B cell (primary cell): Measurements from ENCODE around the gene ARHGAP32. TPM values are rescaled to one million over a fixed set of nuclear protein-coding genes. Genes with fewer than 3 reads are reported as not detected.

ENCODE experiments used
- ATAC-seq: fragments of 200-7000 bp; cut with Tn5 transposase; one replicate; pipeline ENCODE4 v1.10.0; 2021; ENCODE audit warnings: low read depth, mild to moderate bottlenecking, moderate number of reproducible peaks, moderate library complexity
- CTCF ChIA-PET: fragments of 350-600 bp; sonication (Branson Sonifier 250); formaldehyde crosslinking; loops from one replicate; lab custom pipeline; 2021; ENCODE audit warnings: antibody characterized with exemption, inconsistent platforms; lab: Charles Lee
- POLR2A ChIA-PET: fragments of 350-600 bp; sonication (Branson Sonifier 250); formaldehyde crosslinking; loops from one replicate; lab custom pipeline; 2021; ENCODE audit warnings: antibody characterized with exemption; lab: Charles Lee
- DNase-seq: peaks from one replicate; pipeline ENCODE4 v3.0.0; 2013
- H2AFZ ChIP-seq: 2 replicates; pipeline ENCODE4 v1.6.1; 2012; ENCODE audit warnings: mild to moderate bottlenecking, low read depth, low read length; ENCODE audit not compliant: insufficient read depth, poor library complexity, severe bottlenecking
- H3K27ac ChIP-seq, 2 donors: 1 replicate in 1 of 2; 2 replicates in 1 of 2; pipeline ENCODE4 v1.5.1; 2012 to 2013; ENCODE audit warnings: low read length in 2 of 2, mild to moderate bottlenecking in 2 of 2, moderate library complexity in 1 of 2
- H3K27me3 ChIP-seq, 4 experiments: fragments of 200-600 bp in 1 of 4; sonication (generic) in 1 of 4; replicated peaks in 1 of 4; 1 replicate in 2 of 4; 2 replicates in 2 of 4; pipeline versions ENCODE4 v1.6.1 to v1.7.0; 2013 to 2016; ENCODE audit warnings: low read length in 3 of 4, mild to moderate bottlenecking in 2 of 4, mixed read lengths in 1 of 4, moderate library complexity in 1 of 4; ENCODE audit not compliant: insufficient read depth in 4 of 4, control insufficient read depth in 3 of 4; ENCODE audit errors: control extremely low read depth in 1 of 4
- H3K36me3 ChIP-seq, 2 experiments: replicated peaks in 1 of 2; 1 replicate in 1 of 2; 2 replicates in 1 of 2; pipeline versions ENCODE4 v1.6.1 to v1.7.1; 2013; ENCODE audit warnings: low read length in 1 of 2; ENCODE audit not compliant: insufficient read depth in 2 of 2, control insufficient read depth in 1 of 2; ENCODE audit errors: control extremely low read depth in 1 of 2, extremely low read depth in 1 of 2
- H3K4me1 ChIP-seq, 2 donors: fragments of 200-600 bp in 1 of 2; sonication (generic) in 1 of 2; 1 replicate in 1 of 2; 2 replicates in 1 of 2; pipeline versions ENCODE4 v1.5.1 to v1.6.1; 2013 to 2017; ENCODE audit warnings: low read length in 2 of 2; ENCODE audit not compliant: control insufficient read depth in 2 of 2, insufficient read depth in 2 of 2
- H3K4me2 ChIP-seq: replicated peaks from 2 replicates; pipeline ENCODE3; 2012; ENCODE audit warnings: mild to moderate bottlenecking, low read depth, low read length; ENCODE audit not compliant: poor library complexity, severe bottlenecking
- H3K4me3 ChIP-seq, 5 experiments: fragments of 200-600 bp in 1 of 5; sonication (generic) in 1 of 5; 1 replicate in 3 of 5; 2 replicates in 2 of 5; pipeline versions ENCODE4 v1.5.1 to v1.7.0; 2011 to 2016; ENCODE audit warnings: low read length in 4 of 5, mild to moderate bottlenecking in 4 of 5, low read depth in 2 of 5, control low read depth in 1 of 5, moderate library complexity in 1 of 5; ENCODE audit not compliant: insufficient read depth in 1 of 5; ENCODE audit errors: control extremely low read depth in 1 of 5, extremely low read depth in 1 of 5
- H3K79me2 ChIP-seq: fragments of 200-600 bp; sonication (generic); one replicate; pipeline ENCODE4 v1.6.0; 2016; ENCODE audit warnings: low read length; ENCODE audit not compliant: control insufficient read depth, insufficient read depth
- H3K9ac ChIP-seq: fragments of 200-600 bp; sonication (generic); 2 replicates; pipeline ENCODE4 v1.6.1; 2017; ENCODE audit warnings: mild to moderate bottlenecking, low read length, moderate library complexity
- H3K9me3 ChIP-seq, 3 donors: one replicate each; pipeline versions ENCODE4 v1.6.1 to v1.7.1; 2013; ENCODE audit warnings: low read length in 2 of 3; ENCODE audit not compliant: control insufficient read depth in 2 of 3, insufficient read depth in 1 of 3; ENCODE audit errors: control extremely low read depth in 1 of 3
- H4K20me1 ChIP-seq: 2 replicates; pipeline ENCODE4 v1.6.0; 2012; ENCODE audit warnings: mild to moderate bottlenecking, low read length; ENCODE audit not compliant: insufficient read depth, control insufficient read depth, poor library complexity, severe bottlenecking
- H3K27ac Mint-ChIP-seq: one replicate; pipeline ENCODE4 v1.8.0; 2021; ENCODE audit warnings: mixed read lengths
- H3K27me3 Mint-ChIP-seq: one replicate; pipeline ENCODE4 v1.8.0; 2021; ENCODE audit warnings: mixed read lengths
- H3K4me1 Mint-ChIP-seq: one replicate; pipeline ENCODE4 v1.8.0; 2021; ENCODE audit warnings: mixed read lengths
- H3K4me3 Mint-ChIP-seq: one replicate; pipeline ENCODE4 v1.8.0; 2021; ENCODE audit warnings: mixed read lengths
- H3K9me3 Mint-ChIP-seq: one replicate; pipeline ENCODE4 v1.8.0; 2022; ENCODE audit warnings: mixed read lengths; ENCODE audit not compliant: insufficient read depth
- EZH2 ChIP-seq: IDR thresholded peaks from 2 replicates; pipeline ENCODE4 v1.6.1; 2012; ENCODE audit warnings: borderline replicate concordance, low read depth, mild to moderate bottlenecking, moderate library complexity, low read length; ENCODE audit not compliant: insufficient read depth, poor library complexity, severe bottlenecking
- WGBS: methylation state at CpG from one replicate; pipeline ENCODE4 v1.1.5; 2013; ENCODE audit warnings: missing lambda C conversion rate; ENCODE audit not compliant: insufficient coverage; 5-methylcytosine and 5-hydroxymethylcytosine counted together
- intact Hi-C: fragments of 100-400 bp; cut with micrococcal nuclease; formaldehyde crosslinking; loops from one replicate; pipeline ENCODE4 v1.10.0; 2022
- polyA plus RNA-seq: library from polyadenylated mRNA; depleted of rRNA; stranded (reverse); fragments of >200 nt; gene quantifications from 2 replicates; pipeline ENCODE4 v1.2.3, GENCODE V29; 2012
- total RNA-seq, 2 donors: library from RNA; stranded (reverse); fragments of 120-200 nt in 1 of 2; gene quantifications; 1 replicate in 1 of 2; 2 replicates in 1 of 2; pipeline versions ENCODE4 v1.2.3 to v1.2.4, GENCODE V29; 2013 to 2022
- TF ChIP-seq, protein P1 (sequence below): fragments of 200-600 bp; IDR thresholded peaks from one replicate; pipeline ENCODE4 v1.8.0; 2022; ENCODE audit warnings: antibody characterized with exemption, mild to moderate bottlenecking

The ARHGAP32 gene
- total and polyA plus RNA-seq, 2 donors (not counting 1 experiment from before 2014, with no cell fraction given): 4.4 to 10.6 TPM

GRCh38 chr11:128955636-128956035 lies 236.5 kb downstream of the ARHGAP32 start:
- H3K9ac ChIP-seq: no peak overlapping the region
- DNase-seq (no peak), ATAC-seq (no peak)
- TF ChIP-seq, protein P1, sequence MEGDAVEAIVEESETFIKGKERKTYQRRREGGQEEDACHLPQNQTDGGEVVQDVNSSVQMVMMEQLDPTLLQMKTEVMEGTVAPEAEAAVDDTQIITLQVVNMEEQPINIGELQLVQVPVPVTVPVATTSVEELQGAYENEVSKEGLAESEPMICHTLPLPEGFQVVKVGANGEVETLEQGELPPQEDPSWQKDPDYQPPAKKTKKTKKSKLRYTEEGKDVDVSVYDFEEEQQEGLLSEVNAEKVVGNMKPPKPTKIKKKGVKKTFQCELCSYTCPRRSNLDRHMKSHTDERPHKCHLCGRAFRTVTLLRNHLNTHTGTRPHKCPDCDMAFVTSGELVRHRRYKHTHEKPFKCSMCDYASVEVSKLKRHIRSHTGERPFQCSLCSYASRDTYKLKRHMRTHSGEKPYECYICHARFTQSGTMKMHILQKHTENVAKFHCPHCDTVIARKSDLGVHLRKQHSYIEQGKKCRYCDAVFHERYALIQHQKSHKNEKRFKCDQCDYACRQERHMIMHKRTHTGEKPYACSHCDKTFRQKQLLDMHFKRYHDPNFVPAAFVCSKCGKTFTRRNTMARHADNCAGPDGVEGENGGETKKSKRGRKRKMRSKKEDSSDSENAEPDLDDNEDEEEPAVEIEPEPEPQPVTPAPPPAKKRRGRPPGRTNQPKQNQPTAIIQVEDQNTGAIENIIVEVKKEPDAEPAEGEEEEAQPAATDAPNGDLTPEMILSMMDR: no peak
- TF ChIP-seq EZH2: no peak
- 78% methylated on average over 1 of the region's 3 CpGs for WGBS
- no peak overlapping the region for H3K27ac ChIP-seq
- H3K36me3 ChIP-seq: no peaks in the 10 kb centered on the region
- H3K4me3 ChIP-seq: no peak overlapping the region
- no peak overlapping the region for H3K4me2 ChIP-seq
- H3K9me3 Mint-ChIP-seq: no peaks in the 10 kb centered on the region
- peaks cover 0 to 13% (median 1%) of the 10 kb centered on the region in 4 experiments for H3K27me3 ChIP-seq
- H3K79me2 ChIP-seq: no peaks in the 10 kb centered on the region
- H3K27ac Mint-ChIP-seq: no peak overlapping the region
- peaks cover 27% of the 10 kb centered on the region for H3K27me3 Mint-ChIP-seq
- H4K20me1 ChIP-seq: no peaks in the 10 kb centered on the region
- H3K4me1 ChIP-seq: peaks cover 0 to 4% of the 10 kb centered on the region in 2 donors
- no peak overlapping the region for H2AFZ ChIP-seq
- no peak overlapping the region for H3K4me3 Mint-ChIP-seq
- intact Hi-C loops: loop anchor here (1.0 to 10.0 kb wide), 4 partner anchors 71 to 798 kb away; no protein-coding TSS in a partner anchor
- peaks cover 2% of the 10 kb centered on the region for H3K4me1 Mint-ChIP-seq
- H3K9me3 ChIP-seq: no peaks in the 10 kb centered on the region
- POLR2A ChIA-PET: no interaction called here
- CTCF ChIA-PET: interaction anchor here (0.7 to 8.9 kb wide), 25 partner anchors 8 to 923 kb away, joined by 3 to 315 read pairs (median 5); partner anchors contain the start of genes KCNJ5 and TP53AIP1

DNA sequence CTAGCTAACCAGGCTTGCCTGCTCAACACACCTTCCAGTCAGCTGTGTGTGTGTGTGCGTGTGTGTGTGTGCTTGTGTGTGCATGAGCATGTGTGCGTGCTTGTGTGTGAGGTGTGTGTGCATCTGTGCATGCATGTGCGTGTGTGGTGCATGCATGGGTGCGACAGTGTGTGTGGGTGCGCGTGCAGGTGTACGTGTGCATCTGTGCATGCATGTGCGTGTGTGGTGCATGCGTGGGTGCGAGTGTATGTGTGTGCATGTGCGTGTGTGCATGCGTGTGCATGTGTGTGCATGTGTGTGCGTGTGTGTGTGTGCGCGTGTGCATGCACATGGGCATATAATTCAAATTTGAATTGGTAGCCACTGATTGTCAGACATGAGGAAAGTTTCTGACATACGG lies 239.0 kb downstream of the ARHGAP32 start:
- Mint-ChIP-seq H3K27me3 (peaks cover 32% of the 10 kb centered on the region), H3K9me3 (no peaks in the 10 kb centered on the region), H3K4me1 (peaks cover 2% of the 10 kb centered on the region), H3K4me3 (no peak overlapping the region), H3K27ac (no peak overlapping the region)
- TF ChIP-seq, protein P1: no peak
- no peak for TF ChIP-seq EZH2
- DNase-seq: no peak
- Histone ChIP-seq H3K27me3 (peaks cover 0 to 14% (median 7%) of the 10 kb centered on the region in 4 experiments), H3K79me2 (no peaks in the 10 kb centered on the region), H3K4me1 (peaks cover 0 to 4% of the 10 kb centered on the region in 2 donors), H3K36me3 (no peaks in the 10 kb centered on the region), H3K9ac (no peak overlapping the region), H2AFZ (no peak overlapping the region), H3K9me3 (no peaks in the 10 kb centered on the region), H3K27ac (no peak overlapping the region), H4K20me1 (no peaks in the 10 kb centered on the region), H3K4me2 (no peak overlapping the region), H3K4me3 (no peak overlapping the region)
- ATAC-seq: no peak
- ChIA-PET POLR2A (no interaction called here), CTCF (interaction anchor here (7.5 to 8.9 kb wide), 2 partner anchors 65 to 781 kb away, joined by 93 to 315 read pairs; partner anchors contain the start of gene KCNJ5)
- intact Hi-C loops: loop anchor here (10.0 kb wide), 1 partner anchor 318 kb away; no protein-coding TSS in a partner anchor
- WGBS: 93% methylated on average over 15 of the region's 16 CpGs
